OCI-LY1 (cell line): ENCODE results near the gene ESR2.

Experiments used
- EZH2 ChIP-seq: fragments of 200-600 bp; sonication (generic), shearing (Covaris generic); IDR thresholded peaks from 2 replicates; pipeline ENCODE4 v1.8.0; 2017; ENCODE audit warnings: borderline replicate concordance, mixed run types, mild to moderate bottlenecking, antibody characterized with exemption, low read length, moderate library complexity, mixed read lengths
- TF ChIP-seq, protein P1 (sequence below): fragments of 200-600 bp; sonication (generic), shearing (Covaris generic); IDR thresholded peaks from 2 replicates; pipeline ENCODE4 v1.5.1; 2017; ENCODE audit warnings: mild to moderate bottlenecking, antibody characterized with exemption, low read length, moderate library complexity, mixed read lengths

DNA sequence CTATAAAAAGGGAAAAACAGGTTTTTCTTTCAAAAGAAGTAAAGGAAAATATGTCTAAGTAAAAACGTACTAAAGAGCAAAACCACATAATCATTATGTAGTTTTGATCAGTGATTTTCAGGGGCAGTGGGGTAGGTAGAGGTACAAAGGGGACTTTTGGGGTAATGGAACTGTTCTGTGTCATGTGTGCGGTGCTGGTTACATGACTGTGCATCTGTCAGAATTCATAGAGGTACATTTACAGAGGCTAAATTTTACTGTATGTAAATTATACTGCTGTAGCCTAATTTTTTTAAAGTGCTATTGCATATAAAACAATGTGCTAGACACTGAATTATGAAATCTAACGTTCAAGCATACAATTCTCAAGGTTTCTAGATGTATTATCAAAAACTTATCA is 2.0 kb downstream of the ESR2 start:
- TF ChIP-seq, protein P1, sequence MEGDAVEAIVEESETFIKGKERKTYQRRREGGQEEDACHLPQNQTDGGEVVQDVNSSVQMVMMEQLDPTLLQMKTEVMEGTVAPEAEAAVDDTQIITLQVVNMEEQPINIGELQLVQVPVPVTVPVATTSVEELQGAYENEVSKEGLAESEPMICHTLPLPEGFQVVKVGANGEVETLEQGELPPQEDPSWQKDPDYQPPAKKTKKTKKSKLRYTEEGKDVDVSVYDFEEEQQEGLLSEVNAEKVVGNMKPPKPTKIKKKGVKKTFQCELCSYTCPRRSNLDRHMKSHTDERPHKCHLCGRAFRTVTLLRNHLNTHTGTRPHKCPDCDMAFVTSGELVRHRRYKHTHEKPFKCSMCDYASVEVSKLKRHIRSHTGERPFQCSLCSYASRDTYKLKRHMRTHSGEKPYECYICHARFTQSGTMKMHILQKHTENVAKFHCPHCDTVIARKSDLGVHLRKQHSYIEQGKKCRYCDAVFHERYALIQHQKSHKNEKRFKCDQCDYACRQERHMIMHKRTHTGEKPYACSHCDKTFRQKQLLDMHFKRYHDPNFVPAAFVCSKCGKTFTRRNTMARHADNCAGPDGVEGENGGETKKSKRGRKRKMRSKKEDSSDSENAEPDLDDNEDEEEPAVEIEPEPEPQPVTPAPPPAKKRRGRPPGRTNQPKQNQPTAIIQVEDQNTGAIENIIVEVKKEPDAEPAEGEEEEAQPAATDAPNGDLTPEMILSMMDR, result no peak
- TF ChIP-seq EZH2, result no peak
